IMR-90 (cell line): Measurements from ENCODE around the gene WEE2.

Experiments used
- CTCF ChIP-seq: conservative IDR thresholded peaks from 2 replicates; pipeline ENCODE4 v1.5.1; 2012; ENCODE audit warnings: mild to moderate bottlenecking, low read depth, low read length, improper control_type of control experiment
- FOS ChIP-seq: fragments of 150-350 bp; IDR thresholded peaks from 2 replicates; pipeline ENCODE4 v1.6.1; 2016; ENCODE audit warnings: low read depth, low read length
- MAFK ChIP-seq: IDR thresholded peaks from 2 replicates; pipeline ENCODE4 v1.6.1; 2012; ENCODE audit warnings: low read depth, low read length, improper control_type of control experiment
- POLR2A ChIP-seq: IDR thresholded peaks from 2 replicates; pipeline ENCODE4 v1.6.1; 2012; ENCODE audit warnings: mild to moderate bottlenecking, low read depth, low read length
- RAD21 ChIP-seq: IDR thresholded peaks from 2 replicates; pipeline ENCODE4 v1.6.1; 2012; ENCODE audit warnings: low read length, improper control_type of control experiment
- RCOR1 ChIP-seq: IDR thresholded peaks from 2 replicates; pipeline ENCODE4 v1.6.1; 2012; ENCODE audit warnings: mild to moderate bottlenecking, low read length, improper control_type of control experiment; ENCODE audit not compliant: insufficient replicate concordance
- RFX5 ChIP-seq: IDR thresholded peaks from 2 replicates; pipeline ENCODE4 v1.8.0; 2012; ENCODE audit warnings: low read depth, mild to moderate bottlenecking, low read length, moderate library complexity
- SMC3 ChIP-seq: fragments of 150-350 bp; IDR thresholded peaks from 2 replicates; pipeline ENCODE4 v1.6.1; 2016; ENCODE audit warnings: low read depth, mild to moderate bottlenecking, antibody characterized with exemption, low read length, moderate library complexity
- USF2 ChIP-seq: fragments of 150-350 bp; IDR thresholded peaks from 2 replicates; pipeline ENCODE4 v1.6.1; 2017; ENCODE audit warnings: mild to moderate bottlenecking, antibody characterized with exemption, low read length, low read depth

GRCh38 chr7:141715794-141716689 lies 7.9 kb downstream of the WEE2 start:
- TF ChIP-seq CTCF (no peak), POLR2A (no peak), USF2 (no peak), RCOR1 (no peak), RAD21 (no peak), SMC3 (no peak), FOS (no peak), MAFK (no peak), RFX5 (no peak)
